HepG2 (cell line): ENCODE data around the gene SNX24. TPM values are rescaled to one million over a fixed set of nuclear protein-coding genes. Genes with fewer than 3 reads are reported as not detected.

Experiments
- ARID3A ChIP-seq: IDR thresholded peaks from 2 replicates; pipeline ENCODE4 v1.6.1; 2012; ENCODE audit warnings: low read depth, low read length, improper control_type of control experiment
- ARID4A ChIP-seq: sonication (generic); formaldehyde crosslinking; IDR thresholded peaks from 2 replicates; pipeline ENCODE4 v1.5.0; 2020; ENCODE audit warnings: mild to moderate bottlenecking, missing genetic modification reagents, borderline replicate concordance
- EZH2 ChIP-seq: conservative IDR thresholded peaks from 2 replicates; pipeline ENCODE4 v1.6.1; 2012; ENCODE audit warnings: mild to moderate bottlenecking, low read depth, low read length, moderate library complexity
- FOXA3 ChIP-seq: IDR thresholded peaks from 2 replicates; pipeline ENCODE4 v1.6.1; 2016; ENCODE audit warnings: missing genetic modification reagents, missing compliant biosample characterization
- JARID2 ChIP-seq: sonication (generic); formaldehyde crosslinking; IDR thresholded peaks from 2 replicates; pipeline ENCODE4 v1.8.1; 2023; ENCODE audit warnings: missing genetic modification reagents, inconsistent platforms; ENCODE audit not compliant: insufficient replicate concordance
- JUND ChIP-seq: sonication (generic); formaldehyde crosslinking; IDR thresholded peaks from 2 replicates; pipeline ENCODE4 v1.8.0; 2022; ENCODE audit warnings: mild to moderate bottlenecking, missing genetic modification reagents
- KLF16 ChIP-seq, 2 experiments: sonication (generic) in 1 of 2; formaldehyde crosslinking in 1 of 2; IDR thresholded peaks; 2 replicates each; pipeline versions ENCODE4 v1.6.1 to v1.8.0; 2016 to 2023; ENCODE audit warnings: missing genetic modification reagents in 2 of 2, missing compliant biosample characterization in 1 of 2
- MXI1 ChIP-seq: IDR thresholded peaks from 3 replicates; pipeline ENCODE4 v1.6.1; 2012; ENCODE audit warnings: low read depth, low read length, inconsistent platforms, borderline replicate concordance
- SRY ChIP-seq: sonication (generic); formaldehyde crosslinking; IDR thresholded peaks from 2 replicates; pipeline ENCODE4 v1.8.0; 2022; ENCODE audit warnings: mild to moderate bottlenecking, missing genetic modification reagents
- TAF1 ChIP-seq: sonication (generic); formaldehyde crosslinking; IDR thresholded peaks from 2 replicates; pipeline ENCODE4 v1.4.0; 2020; ENCODE audit warnings: missing genetic modification reagents
- THRA ChIP-seq: sonication (generic); formaldehyde crosslinking; IDR thresholded peaks from 2 replicates; pipeline ENCODE4 v1.4.0; 2020; ENCODE audit warnings: missing genetic modification reagents, borderline replicate concordance
- ZBTB25 ChIP-seq: IDR thresholded peaks from 2 replicates; pipeline ENCODE4 v1.6.1; 2018; ENCODE audit warnings: missing genetic modification reagents
- ZNF446 ChIP-seq: sonication (generic); formaldehyde crosslinking; IDR thresholded peaks from 2 replicates; pipeline ENCODE4 v1.5.0; 2020; ENCODE audit warnings: mild to moderate bottlenecking, missing genetic modification reagents
- ZNF468 ChIP-seq: sonication (generic); formaldehyde crosslinking; IDR thresholded peaks from 2 replicates; pipeline ENCODE4 v1.8.0; 2022; ENCODE audit warnings: mild to moderate bottlenecking, moderate library complexity, missing genetic modification reagents
- ZNF512 ChIP-seq: sonication (generic); formaldehyde crosslinking; IDR thresholded peaks from 2 replicates; pipeline ENCODE4 v1.4.0; 2020; ENCODE audit warnings: mild to moderate bottlenecking, missing genetic modification reagents
- ZNF790 ChIP-seq: sonication (generic); formaldehyde crosslinking; IDR thresholded peaks from 2 replicates; pipeline ENCODE4 v1.8.0; 2022; ENCODE audit warnings: missing genetic modification reagents, mild to moderate bottlenecking, borderline replicate concordance
- polyA plus RNA-seq, 8 experiments: library from polyadenylated mRNA; depleted of rRNA in 3 of 8; stranded (reverse) in 7 of 8; unstranded in 1 of 8; fragments of >200 nt; fragmentation: Illumina TruSeq in 4 of 8; extraction: Trizol in 4 of 8; gene quantifications; 2 replicates each; pipeline versions ENCODE4 v1.2.1 to v1.2.3, GENCODE V29; 2011 to 2016; ENCODE audit warnings: low read depth in 4 of 8, missing spikeins in 1 of 8, mixed read lengths in 1 of 8; ENCODE audit not compliant: insufficient read depth in 1 of 8
- total RNA-seq, 5 experiments: library from RNA; depleted of rRNA; stranded (reverse); fragments of >200 nt; fragmentation: Illumina TruSeq; extraction: Trizol; gene quantifications; 2 replicates each; pipeline ENCODE4 v1.2.3, GENCODE V29; 2016; ENCODE audit warnings: low read depth in 1 of 5

SNX24 gene
- total and polyA plus RNA-seq, 2 of the 13 experiments (the other 11 are each of a cell fraction or from before 2014, with no cell fraction given), result 7.2 to 23.7 TPM

GRCh38 chr5:123036391-123037103 is 191.1 kb downstream of the SNX24 start, which contains the start of gene PPIC (continued):
- 0 out of 3 replicates have a peak, but pooled peaks have one; percentile 13 for TF ChIP-seq MXI1
- TF ChIP-seq ZNF790 (CRISPR knock-in tag), result no peak
- TF ChIP-seq ARID4A (CRISPR knock-in tag), result peak; percentile 73; the same call in 1 of the 2 replicates
- no peak for TF ChIP-seq ZNF512 (CRISPR knock-in tag)
- TF ChIP-seq SRY (CRISPR knock-in tag), result no peak
- TF ChIP-seq ZNF468 (CRISPR knock-in tag), result peak; percentile 87; the same call in 1 of the 2 replicates
- no peak for TF ChIP-seq JUND (CRISPR knock-in tag)
- TF ChIP-seq FOXA3, result no peak; the same call in 1 of the 2 replicates
- no peak for TF ChIP-seq KLF16 (CRISPR knock-in tag; IDR thresholded peaks at IDR 0.05)
- peak; percentile 49 for TF ChIP-seq TAF1 (CRISPR knock-in tag)
- 0 out of 2 replicates have a peak, but pooled peaks have one; percentile 36 for TF ChIP-seq THRA (CRISPR knock-in tag)
- peak; percentile 24; the same call in 1 of the 2 replicates for TF ChIP-seq ZBTB25 (CRISPR knock-in tag)
- TF ChIP-seq EZH2, result no peak
- 0 out of 2 replicates have a peak, but pooled peaks have one; percentile 8 for TF ChIP-seq ZNF446 (CRISPR knock-in tag)
- no peak for TF ChIP-seq JARID2 (CRISPR knock-in tag)
- TF ChIP-seq ARID3A, result no peak
